H1 (cell line): Measurements from ENCODE around the gene TESMIN. TPM values are rescaled to one million over a fixed set of nuclear protein-coding genes. Genes with fewer than 3 reads are reported as not detected.

Source experiments
- BRCA1 ChIP-seq: IDR thresholded peaks from 2 replicates; pipeline ENCODE4 v1.6.1; 2012; ENCODE audit warnings: low read depth, low read length, improper control_type of control experiment
- CBX5 ChIP-seq: fragments of 300-800, 300-1000 bp; sonication (generic); IDR thresholded peaks from 2 replicates; pipeline ENCODE4 v1.7.1; 2016; ENCODE audit warnings: antibody characterized with exemption, low read length, low read depth
- CEBPB ChIP-seq: IDR thresholded peaks from 2 replicates; pipeline ENCODE4 v1.6.1; 2012; ENCODE audit warnings: low read depth, low read length
- CHD7 ChIP-seq: fragments of 300-600 bp; sonication (generic); IDR thresholded peaks from 2 replicates; pipeline ENCODE4 v1.7.1; 2012; ENCODE audit warnings: low read length, moderate library complexity, mild to moderate bottlenecking, inconsistent platforms; ENCODE audit not compliant: insufficient replicate concordance
- CREB1 ChIP-seq: IDR thresholded peaks from 2 replicates; pipeline ENCODE4 v1.6.1; 2012; ENCODE audit warnings: inconsistent platforms
- EP300 ChIP-seq, 2 experiments: IDR thresholded peaks; 1 replicate in 1 of 2; 2 replicates in 1 of 2; pipeline ENCODE4 v1.6.1; 2011 to 2012; ENCODE audit warnings: low read depth in 2 of 2, low read length in 2 of 2, mild to moderate bottlenecking in 2 of 2, borderline replicate concordance in 1 of 2, inconsistent platforms in 1 of 2, moderate library complexity in 1 of 2
- HDAC2 ChIP-seq, 2 experiments: fragments of 300-600 bp in 1 of 2; sonication (generic) in 1 of 2; IDR thresholded peaks; 2 replicates each; pipeline ENCODE4 v1.6.1; 2011 to 2012; ENCODE audit warnings: low read depth in 2 of 2, low read length in 2 of 2, mild to moderate bottlenecking in 2 of 2, moderate library complexity in 2 of 2, borderline replicate concordance in 1 of 2, inconsistent platforms in 1 of 2
- POLR2A ChIP-seq, 2 experiments: IDR thresholded peaks; 1 replicate in 1 of 2; 2 replicates in 1 of 2; pipeline ENCODE4 v1.6.1; 2011; ENCODE audit warnings: low read depth in 2 of 2, low read length in 2 of 2, mild to moderate bottlenecking in 2 of 2; ENCODE audit errors: control extremely low read depth in 1 of 2
- RNF2 ChIP-seq: fragments of 200-900, 300-1000 bp; sonication (generic); IDR thresholded peaks from 2 replicates; pipeline ENCODE4 v1.7.1; 2016; ENCODE audit warnings: borderline replicate concordance, low read depth, mild to moderate bottlenecking, antibody characterized with exemption, low read length; ENCODE audit not compliant: poor library complexity, severe bottlenecking; ENCODE audit errors: missing control alignments
- RXRA ChIP-seq: IDR thresholded peaks from 2 replicates; pipeline ENCODE4 v1.6.1; 2011; ENCODE audit warnings: low read depth, mild to moderate bottlenecking, low read length, moderate library complexity; ENCODE audit not compliant: insufficient read depth
- YY1 ChIP-seq: IDR thresholded peaks from 2 replicates; pipeline ENCODE4 v1.6.1; 2011; ENCODE audit warnings: low read depth, mild to moderate bottlenecking, low read length
- polyA plus RNA-seq, 7 experiments: library from polyadenylated mRNA; depleted of rRNA in 3 of 7; stranded (reverse) in 5 of 7; unstranded in 2 of 7; fragments of >200 nt in 5 of 7; fragments of 200-250 nt in 2 of 7; gene quantifications; 1 replicate in 5 of 7; 2 replicates in 1 of 7; 4 replicates in 1 of 7; pipeline versions ENCODE4 v1.2.1 to v1.2.3, GENCODE V29; 2011 to 2013; ENCODE audit warnings: missing spikeins in 2 of 7, mixed read lengths in 2 of 7
- total RNA-seq: library from RNA; stranded (reverse); fragmentation: NEBNext Ultra II Directional; extraction: Animal tissue kit (Norgen Biotek cat#: 25700); gene quantifications from 2 replicates; pipeline ENCODE4 v1.2.1, GENCODE V29; 2021
- TF ChIP-seq, protein P1 (sequence below): IDR thresholded peaks from 2 replicates; pipeline ENCODE4 v1.6.1; 2012; ENCODE audit warnings: inconsistent platforms

The TESMIN gene
- total and polyA plus RNA-seq, 2 of the 8 experiments (the other 6 are each of a cell fraction or from before 2014, with no cell fraction given) = 22.6 to 61.1 TPM

DNA sequence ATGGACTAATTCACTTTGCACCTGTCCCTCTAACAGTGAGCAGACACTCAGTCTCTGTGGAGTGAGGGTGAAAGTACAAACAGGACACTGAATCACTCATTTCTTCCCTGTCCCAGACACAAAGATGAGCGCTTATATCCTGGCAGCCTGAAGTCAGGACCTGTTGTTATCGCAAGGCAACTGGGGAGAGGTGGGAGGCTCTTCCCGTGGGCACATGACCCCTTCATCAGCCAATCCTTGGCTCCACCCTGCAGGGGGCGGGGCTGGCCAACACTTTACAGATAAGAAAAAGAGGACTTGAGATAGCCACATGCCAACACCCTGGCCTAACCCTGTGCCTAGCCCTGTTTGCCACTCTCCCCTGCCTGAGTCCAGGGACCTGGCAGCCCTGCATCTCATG, 29.5 kb upstream of the TESMIN start (continued):
- TF ChIP-seq, protein P1, sequence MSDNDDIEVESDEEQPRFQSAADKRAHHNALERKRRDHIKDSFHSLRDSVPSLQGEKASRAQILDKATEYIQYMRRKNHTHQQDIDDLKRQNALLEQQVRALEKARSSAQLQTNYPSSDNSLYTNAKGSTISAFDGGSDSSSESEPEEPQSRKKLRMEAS = no peak
- 0 out of 3 replicates have a peak, but pooled peaks of 1 of the 2 experiments have one; percentile 31 for TF ChIP-seq POLR2A (IDR thresholded peaks at IDR 0.05; ENCODE audit: control extremely low read depth in 1 of 2, low read depth in 2 of 2, low read length in 2 of 2)
- no peak for TF ChIP-seq RNF2
- no peak for TF ChIP-seq RXRA
- no peak for TF ChIP-seq CEBPB
- no peak for TF ChIP-seq BRCA1
- TF ChIP-seq CREB1 = no peak
- TF ChIP-seq CHD7 = no peak
- TF ChIP-seq CBX5 = no peak
- TF ChIP-seq HDAC2 (IDR thresholded peaks at IDR 0.05; ENCODE audit: borderline replicate concordance in 1 of 2, low read depth in 2 of 2, low read length in 2 of 2) = no peak
- TF ChIP-seq YY1 = no peak
- TF ChIP-seq EP300 (IDR thresholded peaks at IDR 0.05; ENCODE audit: borderline replicate concordance in 1 of 2, low read depth in 2 of 2, low read length in 2 of 2) = no peak
